Stimulated activated CD4-positive, alpha-beta T cell treated with anti-CD3 and anti-CD28 coated beads, Interleukin-12 subunit alpha, Interleukin-12 subunit beta, amount 100 ng/mL, for 24 hours (primary cell): ENCODE data around the gene ABAT.

Experiments used
- DNase-seq, 2 experiments: peaks; one replicate each; pipeline ENCODE4 v3.0.0-alpha.2; 2020; ENCODE audit warnings: low read depth in 2 of 2

The ABAT gene

DNA sequence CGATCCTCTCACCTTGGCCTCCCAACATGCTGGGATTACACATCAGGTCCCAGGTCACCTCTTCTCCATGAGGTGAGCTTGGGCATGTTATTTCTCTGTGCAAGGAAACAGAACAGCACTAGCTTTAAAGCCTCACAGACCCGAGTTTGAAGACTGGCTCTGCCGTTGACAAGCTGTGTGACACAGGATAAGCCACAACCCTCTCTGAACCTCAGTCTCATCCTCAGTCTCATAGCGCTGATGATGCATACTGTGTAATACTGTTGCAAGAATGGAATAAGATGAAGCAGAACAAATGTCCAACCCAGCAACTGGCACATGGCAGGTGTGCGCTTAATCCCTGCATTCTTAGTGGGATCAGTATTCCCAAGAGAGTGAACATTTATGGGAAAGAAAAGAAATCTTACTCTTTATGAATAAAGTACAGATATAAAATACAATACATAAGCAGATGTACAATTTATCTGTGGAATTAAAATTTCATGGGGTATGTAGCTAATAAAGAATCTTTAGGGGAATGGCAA is 43.5 kb downstream of the ABAT start:
- no peak for DNase-seq

GRCh38 chr16:8718851-8719680 is 44.6 kb downstream of the ABAT start:
- DNase-seq, result no peak

- DNase-seq, result no peak
Measured at GRCh38 chr16:8720080-8720966, 45.9 kb downstream of the ABAT start.

DNA sequence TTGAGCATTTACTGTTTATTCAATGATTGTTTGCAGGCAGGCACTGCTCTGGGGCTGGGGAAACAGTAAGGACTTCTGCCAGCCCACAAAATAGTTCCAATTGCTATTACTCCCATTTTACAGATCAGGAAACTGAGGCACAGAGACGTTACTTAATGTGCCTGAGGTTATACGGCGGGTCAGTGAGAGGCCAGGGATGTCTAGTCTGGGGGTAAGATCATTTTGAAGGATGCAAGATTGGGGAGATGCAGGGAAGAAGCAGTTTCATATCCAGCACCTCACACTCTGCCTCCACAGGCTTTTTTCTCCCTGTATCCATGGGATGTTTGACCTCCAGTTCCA is 46.5 kb downstream of the ABAT start:
- DNase-seq, result no peak

GRCh38 chr16:8721336-8722024 is 47.1 kb downstream of the ABAT start:
- DNase-seq, result no peak

DNA sequence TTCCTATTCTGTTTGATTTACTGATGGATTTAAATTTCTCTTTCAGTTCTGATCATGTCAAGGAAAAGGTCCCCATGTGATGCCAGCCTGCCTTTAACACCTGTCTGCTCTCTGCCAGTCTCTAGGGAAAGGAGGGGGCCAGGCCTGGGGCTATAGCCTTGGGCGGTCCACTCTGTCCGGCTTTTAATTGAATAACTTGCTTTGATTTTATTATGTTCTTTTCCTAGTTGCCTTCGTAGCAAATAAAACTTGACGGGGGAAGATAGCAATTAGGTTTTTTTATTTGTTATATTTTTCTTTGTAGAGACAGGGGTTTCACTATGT is 47.6 kb downstream of the ABAT start:
- DNase-seq, result no peak

DNA sequence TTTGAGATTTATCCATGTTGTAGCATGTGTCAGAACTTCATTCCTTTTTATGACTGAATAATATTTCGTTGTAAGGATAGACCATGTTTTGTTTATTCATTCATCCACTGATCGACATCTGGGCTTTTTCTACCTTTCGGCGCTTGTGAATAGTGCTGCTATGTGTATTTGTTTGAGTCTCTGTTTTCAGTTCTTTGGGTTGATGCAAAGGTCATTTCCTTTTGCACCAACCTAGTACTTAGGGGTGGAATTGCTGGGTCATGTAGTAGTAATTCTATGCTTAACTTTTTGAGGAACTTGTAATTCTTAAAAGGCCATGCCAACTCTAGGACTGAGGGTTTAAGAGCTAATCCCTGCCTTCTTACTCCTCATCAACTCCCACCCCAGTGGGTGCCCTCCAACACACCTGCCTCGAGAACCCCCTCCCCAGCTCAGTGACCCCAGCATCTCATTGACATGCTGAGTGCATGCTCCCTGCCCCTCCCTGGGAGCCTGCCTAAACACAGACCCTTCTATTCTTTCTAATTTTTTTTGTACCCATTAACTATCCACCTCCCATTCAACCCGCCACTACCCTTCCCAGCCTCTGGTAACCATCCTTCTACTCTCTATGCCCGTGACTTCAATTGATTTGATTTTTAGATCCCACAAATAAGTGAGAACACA is 51.2 kb downstream of the ABAT start:
- no peak for DNase-seq

GRCh38 chr16:8727131-8727806 is 52.9 kb downstream of the ABAT start:
- no peak for DNase-seq

GRCh38 chr16:8727857-8728618 is 53.6 kb downstream of the ABAT start:
- DNase-seq, result no peak

- no peak for DNase-seq
Measured at GRCh38 chr16:8729779-8730334, 55.4 kb downstream of the ABAT start.

DNA sequence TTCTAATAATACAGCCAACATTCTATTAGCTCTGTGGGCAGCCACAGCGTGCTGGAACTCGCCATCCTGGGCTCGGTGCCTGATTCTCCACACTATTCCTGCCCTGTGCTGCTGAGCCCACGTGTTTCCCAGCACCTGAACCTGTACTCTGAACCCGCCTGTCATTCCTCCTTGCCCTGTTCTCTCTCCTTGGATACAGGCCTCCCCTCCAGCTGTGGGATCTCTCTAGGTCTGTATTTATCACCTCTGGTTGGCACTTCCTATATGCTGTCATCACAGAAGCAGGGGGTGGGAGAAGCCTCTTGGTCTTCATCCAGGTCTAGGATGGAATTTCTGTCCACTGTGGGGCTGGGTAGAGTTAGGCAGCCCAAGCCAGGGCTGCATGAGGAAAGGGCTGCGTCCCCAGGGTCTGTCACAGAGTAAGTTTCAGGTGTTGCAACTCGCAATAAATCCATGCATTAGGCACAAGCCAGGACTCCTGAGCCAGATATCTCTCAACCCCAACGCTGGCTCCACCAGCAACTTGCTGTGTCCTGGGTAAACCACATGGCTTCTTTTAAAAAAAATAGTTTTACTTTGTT is 56.0 kb downstream of the ABAT start:
- no peak for DNase-seq

- DNase-seq, result no peak
Measured at GRCh38 chr16:8733849-8734540, 59.6 kb downstream of the ABAT start.

DNA sequence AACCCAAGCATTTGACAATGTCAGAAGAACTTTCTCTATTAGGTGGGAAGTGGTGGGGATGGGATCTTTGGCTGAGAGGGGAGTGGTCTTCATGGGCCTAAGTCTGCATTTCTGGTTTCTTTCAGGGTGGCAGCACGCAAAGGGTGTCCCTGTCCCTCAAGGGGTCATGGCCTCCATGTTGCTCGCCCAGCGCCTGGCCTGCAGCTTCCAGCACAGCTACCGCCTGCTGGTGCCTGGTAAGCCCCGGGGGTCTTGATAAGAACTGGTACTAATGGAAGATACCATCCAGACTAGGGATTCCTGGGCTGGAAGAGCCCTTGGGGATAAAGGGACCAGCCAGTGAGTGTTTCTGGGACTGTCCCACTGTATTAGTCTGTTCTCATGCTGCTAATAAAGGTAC is 61.2 kb downstream of the ABAT start:
- DNase-seq, result no peak

- no peak for DNase-seq
Measured at GRCh38 chr16:8736123-8736668, 61.8 kb downstream of the ABAT start.

DNA sequence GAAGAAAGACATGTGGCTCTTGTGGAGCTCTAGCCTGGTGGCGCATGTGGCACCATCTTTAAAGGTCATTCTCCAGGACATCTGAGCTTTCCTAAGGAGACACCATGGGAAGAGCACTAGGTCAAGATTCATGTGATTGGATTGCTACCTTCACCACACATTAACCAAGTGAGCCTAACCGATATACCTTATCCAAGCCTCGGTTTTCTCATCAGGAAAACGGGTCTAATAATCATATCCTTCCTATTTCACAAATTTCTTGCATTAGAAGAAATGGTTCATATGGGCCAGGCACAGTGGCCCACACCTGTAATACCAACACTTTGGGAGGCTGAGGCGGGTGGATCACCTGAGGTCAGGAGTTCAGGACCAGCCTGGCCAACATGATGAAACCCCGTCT is 64.7 kb downstream of the ABAT start:
- no peak for DNase-seq

GRCh38 chr16:8739989-8740704 is 65.7 kb downstream of the ABAT start:
- DNase-seq, result no peak

DNA sequence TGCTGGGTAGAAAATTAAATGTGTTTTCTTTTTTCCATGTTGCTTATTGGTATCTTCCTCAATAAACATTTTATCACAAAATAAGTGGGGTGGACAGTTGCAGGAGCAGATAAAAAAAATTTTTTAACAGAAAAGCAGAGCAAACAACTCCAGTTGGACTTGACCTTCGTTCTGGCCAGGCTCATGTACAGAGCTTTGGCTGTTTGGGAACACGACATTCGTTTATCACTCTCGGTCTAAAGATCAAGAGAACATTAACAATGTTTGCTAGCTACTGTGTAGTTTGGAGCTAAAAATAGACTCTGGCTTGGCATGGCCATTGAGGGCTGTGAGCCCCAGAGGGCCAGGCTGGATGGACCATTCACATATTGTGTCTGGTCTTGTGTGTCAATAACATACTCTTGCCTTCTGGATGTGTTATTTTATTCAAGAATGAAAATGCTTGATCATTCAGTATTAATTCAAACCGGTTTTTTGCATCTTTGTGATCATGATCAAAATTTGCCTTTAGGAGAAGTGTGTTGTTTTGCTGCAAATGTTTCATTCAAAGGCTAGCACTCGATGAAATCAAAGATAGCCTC is 66.4 kb downstream of the ABAT start:
- no peak for DNase-seq

- DNase-seq, result no peak
Measured at GRCh38 chr16:8741636-8742035, 67.2 kb downstream of the ABAT start.
